ENCODE data around the gene ATF6B. TPM values are rescaled to one million over a fixed set of nuclear protein-coding genes. Genes with fewer than 3 reads are reported as not detected.

The ATF6B gene
- total RNA-seq = 13.7 and 13.9 TPM in 2 replicates

- DNase-seq (ENCODE audit: low read depth, low spot score) = peak; percentile 99
These were observed at the start of gene ATF6B for GRCh38 chr6:32127717-32128592. Gene ATF6B, minus strand, starts transcription at chr6:32128246. Its CDS starts 39 bp downstream, at chr6:32128207.

DNA sequence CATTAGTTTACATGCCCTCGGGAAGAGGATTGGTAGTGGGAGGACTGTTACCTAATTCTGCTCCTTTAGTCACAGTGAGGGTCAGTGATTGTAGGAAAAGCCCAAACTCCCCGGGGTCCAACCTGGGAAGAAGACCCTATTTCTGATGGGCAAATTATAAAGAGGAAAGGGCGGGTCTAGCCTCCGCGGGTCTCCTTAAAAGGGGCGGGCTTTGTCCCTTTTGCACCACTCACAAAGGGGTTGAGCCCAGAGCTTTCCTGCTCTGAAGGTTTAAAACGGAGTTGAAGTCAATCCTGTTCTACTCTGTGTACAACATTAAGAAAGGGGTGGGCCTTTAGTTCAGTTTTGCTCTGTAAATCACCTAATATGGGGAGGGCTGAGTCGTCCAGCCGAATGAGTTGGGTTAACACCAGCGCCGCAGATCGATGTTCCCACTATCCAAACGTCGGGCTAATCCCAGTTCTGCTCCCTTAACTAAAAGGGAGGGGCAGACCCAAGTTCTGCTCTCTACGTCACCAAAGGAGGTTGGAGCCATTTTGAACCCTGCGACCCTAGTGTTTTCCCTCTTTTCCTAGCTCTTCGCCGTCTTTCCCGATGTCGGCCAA lies 49.2 kb upstream of the ATF6B start:
- DNase-seq (ENCODE audit: low read depth, low spot score) = no peak

DNA sequence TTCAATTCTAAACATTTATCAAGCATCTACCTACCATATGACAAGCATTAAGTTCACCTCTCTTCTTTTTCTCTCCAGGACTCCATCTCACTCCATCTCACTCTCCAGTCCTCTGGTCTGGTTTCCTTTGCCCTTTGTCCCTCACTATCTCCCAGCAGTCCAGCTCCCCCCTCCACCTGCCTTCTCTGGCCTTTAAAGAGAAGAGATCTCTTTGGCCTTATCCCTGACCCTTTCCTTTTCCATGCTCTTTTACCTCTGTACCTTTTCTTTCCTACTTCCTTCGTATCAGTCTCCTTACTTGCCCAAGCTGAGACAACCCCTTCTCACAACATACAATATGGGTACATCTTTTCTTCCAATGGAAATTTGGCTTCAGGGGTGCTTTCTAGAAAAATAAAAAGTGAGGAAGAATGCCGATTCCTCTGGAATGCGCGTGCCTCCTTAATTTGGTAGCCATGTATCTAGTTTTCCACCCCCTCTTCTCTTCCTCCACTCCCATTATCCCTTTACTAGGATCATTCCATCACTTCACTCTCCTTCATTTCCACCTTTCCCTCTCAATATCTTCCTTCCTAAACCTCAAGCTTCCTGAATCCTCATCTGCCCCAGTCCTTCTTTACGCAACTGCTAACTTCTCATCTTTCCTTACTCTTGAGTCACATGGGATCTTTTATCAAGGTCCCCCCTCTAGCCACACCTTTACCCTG lies 48.6 kb upstream of the ATF6B start:
- DNase-seq (ENCODE audit: low read depth, low spot score) = no peak

DNA sequence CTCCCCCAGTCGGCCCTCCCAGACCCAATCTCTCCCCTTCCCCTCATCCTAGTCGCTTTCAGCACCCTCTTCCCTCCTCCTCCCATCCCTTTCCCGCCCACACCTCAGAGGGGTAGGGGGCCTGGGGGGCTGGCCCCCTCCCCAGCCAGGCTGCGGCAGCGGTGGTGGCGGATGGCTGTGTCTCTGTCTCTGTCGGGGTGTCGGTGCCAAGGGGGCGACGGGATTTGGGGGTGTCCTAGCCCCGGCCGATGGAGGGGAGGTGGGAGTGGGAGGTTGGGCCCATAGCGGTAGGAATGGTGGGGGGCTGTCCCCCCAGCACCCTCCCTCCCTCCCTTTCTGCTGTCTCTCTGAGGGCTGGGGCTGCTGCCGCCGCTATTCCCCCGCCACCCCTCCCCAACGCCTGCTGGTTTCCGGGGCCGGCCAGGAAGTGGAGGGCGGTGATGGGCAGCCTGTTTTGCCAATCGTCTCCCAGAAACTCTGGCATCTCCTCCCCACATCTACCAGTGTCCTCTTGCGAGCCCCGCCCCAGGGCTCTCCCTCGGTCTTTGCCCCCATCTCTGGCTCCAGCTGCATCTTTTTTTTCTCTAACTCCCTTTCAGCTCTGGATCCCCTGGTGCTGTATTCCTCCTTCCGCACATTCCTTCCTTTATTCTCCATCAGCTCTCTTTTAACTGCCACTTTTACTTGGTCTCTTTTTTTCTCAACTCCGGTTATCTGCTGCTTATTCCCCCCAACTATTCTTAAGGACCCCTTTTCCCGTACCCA lies 47.8 kb upstream of the ATF6B start, which contains the start of gene AGPAT1:
Gene AGPAT1, minus strand, starts transcription at position 374 of the 765 bp plus-strand sequence. CDS start 4,588 bp downstream, outside the sequence.
- DNase-seq (ENCODE audit: low read depth, low spot score) = peak; percentile 89

GRCh38 chr6:32175322-32175710 lies 47.3 kb upstream of the ATF6B start:
- no peak for DNase-seq (ENCODE audit: low read depth, low spot score)

DNA sequence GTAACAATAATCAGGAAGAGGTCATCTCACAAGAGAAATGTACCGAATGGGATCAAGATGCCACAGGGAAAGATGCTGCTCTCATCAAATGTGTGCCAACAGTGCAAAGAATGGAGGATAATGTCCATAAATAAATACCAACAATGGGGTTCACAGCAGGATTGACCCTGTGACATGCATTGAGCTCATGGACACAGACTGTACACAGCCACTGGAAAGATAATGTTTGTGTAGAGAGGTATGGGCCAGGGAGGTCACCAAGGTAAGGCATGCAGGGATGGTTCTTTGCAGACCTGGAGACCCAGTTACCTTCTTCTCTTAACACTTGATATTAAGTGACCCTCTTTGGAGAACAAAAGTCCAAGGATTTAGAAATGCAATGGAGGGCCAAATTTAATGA lies 46.4 kb upstream of the ATF6B start:
- DNase-seq (ENCODE audit: low read depth, low spot score) = no peak

DNA sequence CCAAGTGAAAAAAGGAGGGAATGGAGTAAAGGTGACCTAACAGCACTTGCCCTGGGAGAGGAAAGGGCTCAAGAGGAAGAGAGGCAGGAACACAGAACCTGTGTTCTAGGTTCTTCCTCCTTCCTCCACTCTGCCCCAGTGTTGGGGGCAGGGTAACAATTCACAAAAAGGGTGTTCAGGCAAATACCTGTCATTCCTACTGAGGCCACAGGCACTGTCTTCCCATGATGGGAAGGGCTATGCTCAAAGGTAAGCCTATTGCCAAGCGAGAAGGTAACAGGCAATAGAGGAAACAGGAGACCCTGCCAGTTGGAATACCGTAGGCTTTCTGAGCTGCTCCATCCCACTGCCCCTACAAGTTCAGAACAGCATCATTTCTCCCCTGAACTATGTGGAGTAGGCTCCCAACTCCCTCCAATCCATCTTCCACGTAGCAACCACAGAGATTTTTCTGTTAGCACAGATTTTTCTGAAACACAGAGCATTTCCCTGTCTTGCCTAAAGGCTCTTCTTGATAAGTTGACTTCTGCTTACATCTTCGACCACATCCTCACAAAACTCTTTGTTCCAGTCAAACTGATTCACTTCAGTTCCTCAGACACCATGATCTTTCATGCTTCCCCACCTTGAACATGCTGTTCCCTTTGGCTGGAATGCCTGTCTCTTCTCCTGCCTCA lies 45.1 kb upstream of the ATF6B start:
- DNase-seq (ENCODE audit: low read depth, low spot score) = no peak

GRCh38 chr6:32171234-32171633 lies 43.2 kb upstream of the ATF6B start:
- DNase-seq (ENCODE audit: low read depth, low spot score) = no peak

- DNase-seq (ENCODE audit: low read depth, low spot score) = no peak
These were observed 42.2 kb upstream of the ATF6B start for GRCh38 chr6:32170294-32170693.

GRCh38 chr6:32168807-32169591 lies 41.0 kb upstream of the ATF6B start:
- DNase-seq (ENCODE audit: low read depth, low spot score) = no peak

DNA sequence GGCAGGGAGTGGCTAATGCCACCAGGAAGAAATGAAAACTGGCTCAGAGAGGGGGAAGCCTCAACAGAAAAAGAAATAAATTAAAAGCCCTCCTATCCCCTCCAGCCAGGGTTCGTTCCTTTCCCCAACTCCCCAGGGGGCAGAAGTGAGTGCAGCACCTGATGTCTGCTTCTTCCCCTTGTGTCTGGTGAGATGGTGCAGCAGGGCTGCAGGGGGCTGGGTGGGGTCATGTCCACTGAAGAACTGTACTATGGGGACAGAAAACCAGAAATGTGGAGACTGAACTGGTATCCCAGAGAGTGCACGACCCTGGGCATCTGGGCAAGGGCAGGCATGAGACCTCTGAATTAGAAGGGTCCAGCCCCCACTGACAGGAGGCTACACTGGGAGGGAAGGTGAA lies 40.3 kb upstream of the ATF6B start:
- DNase-seq (ENCODE audit: low read depth, low spot score) = no peak

DNA sequence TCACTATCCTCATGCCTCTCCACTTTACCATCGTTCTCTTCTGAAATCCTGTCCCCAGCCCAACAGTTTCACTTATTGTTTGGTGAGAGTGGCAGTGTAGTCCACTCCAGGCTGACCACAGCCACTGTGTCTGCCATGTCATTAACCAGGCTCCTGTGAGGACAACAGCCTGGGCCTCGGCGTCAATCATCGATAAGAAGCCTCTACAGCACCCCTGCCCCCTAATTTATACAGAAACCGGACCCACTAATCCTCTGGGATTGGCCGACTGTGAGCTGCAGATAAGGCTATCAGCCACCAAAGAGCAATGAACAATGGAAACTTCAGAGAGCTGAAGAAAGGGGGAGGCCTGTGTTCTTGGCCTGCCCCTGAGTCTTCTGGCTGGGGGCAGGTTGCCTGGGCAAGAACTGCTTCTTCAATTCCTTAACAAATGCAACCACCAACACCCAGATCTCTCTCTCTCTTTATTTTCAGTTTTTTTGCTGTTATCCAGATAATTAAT lies 39.8 kb upstream of the ATF6B start:
- no peak for DNase-seq (ENCODE audit: low read depth, low spot score)

DNA sequence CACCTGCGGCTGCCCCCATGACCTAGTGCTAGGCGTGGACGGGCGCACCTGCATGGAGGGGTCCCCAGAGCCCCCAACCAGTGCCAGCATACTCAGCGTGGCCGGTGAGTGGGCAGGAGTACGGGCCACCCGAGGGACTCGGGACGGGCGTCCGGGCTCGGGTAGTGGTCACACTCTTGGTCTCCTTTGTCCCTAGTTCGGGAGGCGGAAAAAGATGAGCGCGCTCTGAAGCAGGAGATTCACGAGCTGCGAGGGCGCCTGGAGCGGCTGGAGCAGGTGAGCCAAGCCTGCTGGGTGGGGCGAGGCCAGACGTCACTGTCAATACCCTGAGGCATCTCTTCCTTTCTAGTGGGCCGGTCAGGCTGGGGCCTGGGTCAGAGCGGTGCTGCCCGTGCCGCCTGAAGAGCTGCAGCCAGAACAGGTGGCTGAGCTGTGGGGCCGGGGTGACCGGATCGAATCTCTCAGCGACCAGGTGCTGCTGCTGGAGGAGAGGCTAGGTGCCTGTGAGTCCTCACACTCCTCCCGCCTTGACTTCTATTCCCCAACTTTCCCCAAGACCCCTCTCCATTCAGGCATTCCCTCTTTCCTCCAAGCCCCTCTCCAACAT lies 39.2 kb upstream of the ATF6B start:
- DNase-seq (ENCODE audit: low read depth, low spot score) = no peak

DNA sequence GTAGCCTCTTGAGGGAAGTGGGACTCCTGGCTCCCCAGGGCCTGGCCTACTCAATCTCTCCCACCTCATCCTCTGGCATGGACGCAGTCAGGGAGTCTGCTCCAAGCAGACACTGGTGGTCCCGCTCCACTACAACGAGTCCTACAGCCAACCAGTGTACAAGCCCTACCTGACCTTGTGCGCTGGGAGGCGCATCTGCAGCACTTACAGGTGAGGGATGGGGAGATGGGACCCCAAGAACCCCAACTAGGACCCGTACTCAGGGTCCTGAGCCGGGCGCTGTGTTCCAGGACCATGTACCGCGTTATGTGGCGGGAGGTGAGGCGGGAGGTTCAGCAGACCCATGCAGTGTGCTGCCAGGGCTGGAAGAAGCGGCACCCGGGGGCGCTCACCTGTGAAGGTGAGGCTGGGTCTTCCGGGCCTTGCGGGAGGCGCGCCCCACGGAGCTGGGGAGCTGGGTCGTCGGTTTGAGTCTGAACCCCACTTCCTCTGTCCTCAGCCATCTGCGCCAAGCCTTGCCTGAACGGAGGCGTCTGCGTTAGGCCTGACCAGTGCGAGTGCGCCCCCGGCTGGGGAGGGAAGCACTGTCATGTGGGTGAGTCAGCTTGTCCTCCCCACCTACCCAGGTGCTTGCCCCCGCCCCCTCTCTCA lies 38.5 kb upstream of the ATF6B start:
- no peak for DNase-seq (ENCODE audit: low read depth, low spot score)

- no peak for DNase-seq (ENCODE audit: low read depth, low spot score)
These were observed 36.2 kb upstream of the ATF6B start, which contains the start of gene EGFL8 for GRCh38 chr6:32164295-32164694. Gene EGFL8, plus strand, starts transcription at chr6:32164595. Its CDS starts 1,571 bp downstream, at chr6:32166166.

- no peak for DNase-seq (ENCODE audit: low read depth, low spot score)
These were observed 35.7 kb upstream of the ATF6B start for GRCh38 chr6:32163559-32164258.

DNA sequence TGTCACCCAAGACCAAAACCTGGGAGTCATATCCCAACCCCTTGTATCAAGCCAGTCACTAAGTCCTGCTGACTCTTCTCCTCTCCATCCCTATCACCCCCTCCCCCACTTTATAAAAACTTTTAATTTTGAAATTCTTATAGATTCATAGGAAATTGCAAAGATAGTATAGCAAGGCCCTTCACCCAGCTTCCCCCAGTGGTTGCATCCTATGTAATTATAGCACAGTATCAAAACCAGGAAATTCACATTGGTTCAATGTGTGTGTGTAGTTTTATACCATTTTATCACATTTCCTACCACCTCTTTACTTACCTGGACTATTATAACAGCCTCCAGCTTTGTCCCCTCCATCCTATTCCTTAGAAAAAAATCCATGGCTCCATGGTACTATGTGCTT lies 30.0 kb upstream of the ATF6B start:
- no peak for DNase-seq (ENCODE audit: low read depth, low spot score)

GRCh38 chr6:32156891-32157290 lies 28.8 kb upstream of the ATF6B start:
- DNase-seq (ENCODE audit: low read depth, low spot score) = no peak

Measured in pulmonary artery endothelial cell (primary cell).